ENCODE results near the gene PIH1D2. TPM values are rescaled to one million over a fixed set of nuclear protein-coding genes. Genes with fewer than 3 reads are reported as not detected.

PIH1D2 gene
- polyA plus RNA-seq, 2 of the 4 experiments (the other 2 are of a cell fraction): 0.98 to 1.4 TPM

DNA sequence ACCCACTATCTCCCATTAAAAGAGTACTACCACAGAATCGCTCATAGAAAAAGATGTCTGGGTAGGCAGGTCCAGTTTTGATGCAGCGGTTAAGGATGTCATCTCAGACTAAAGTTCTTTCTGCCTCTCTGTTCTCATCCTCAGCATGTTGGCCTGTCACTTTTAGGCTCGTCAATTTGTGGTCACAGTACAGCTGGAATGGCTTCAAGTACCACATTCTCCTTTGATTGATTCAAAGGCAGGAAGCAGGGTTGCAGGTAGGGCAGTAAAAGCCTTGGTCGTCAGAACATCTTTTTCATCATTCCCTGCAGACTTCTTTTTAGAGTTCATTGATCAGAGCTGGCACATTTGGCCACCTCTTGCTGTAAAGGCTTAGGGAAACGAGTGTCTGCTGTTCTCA lies 41.6 kb upstream of the PIH1D2 start:
- Histone ChIP-seq H3K27ac (no peak overlapping the region), H3K9me3 (no peaks in the 10 kb centered on the region), H3K4me2 (no peak overlapping the region), H3K4me3 (no peak overlapping the region), H3K4me1 (0 out of 3 replicates have a peak, but pooled peaks cover 3% of the 10 kb centered on the region)
- 74% methylated on average over 5 of the region's 5 CpGs for WGBS (ENCODE audit: missing lambda C conversion rate)
- TF ChIP-seq ZFP36 (IDR thresholded peaks at IDR 0.05; ENCODE audit: borderline replicate concordance, partially characterized antibody) (no peak), RNF2 (IDR thresholded peaks at IDR 0.05; ENCODE audit: borderline replicate concordance, low read depth) (no peak), ZSCAN20 (CRISPR knock-in tag; IDR thresholded peaks at IDR 0.05) (no peak), BHLHE40 (IDR thresholded peaks at IDR 0.05; ENCODE audit: low read depth, low read length) (no peak), HOXA7 (CRISPR knock-in tag; IDR thresholded peaks at IDR 0.05) (no peak), FOSB (CRISPR knock-in tag; IDR thresholded peaks at IDR 0.05) (no peak), JUN (IDR thresholded peaks at IDR 0.05) (no peak), RCOR1 (IDR thresholded peaks at IDR 0.05; ENCODE audit: low read depth, low read length) (no peak), EP300 (IDR thresholded peaks at IDR 0.05) (no peak), HEYL (CRISPR knock-in tag; IDR thresholded peaks at IDR 0.05) (no peak), HDAC2 (IDR thresholded peaks at IDR 0.05) (no peak), FOSL2 (IDR thresholded peaks at IDR 0.05) (no peak), FOSL2 (CRISPR knock-in tag; IDR thresholded peaks at IDR 0.05) (no peak), KDM1A (IDR thresholded peaks at IDR 0.05; ENCODE audit: low read depth) (no peak), CHD4 (IDR thresholded peaks at IDR 0.05; ENCODE audit: borderline replicate concordance) (no peak), MAFK (IDR thresholded peaks at IDR 0.05; ENCODE audit: partially characterized antibody) (no peak), SREBF2 (IDR thresholded peaks at IDR 0.05) (no peak), HOXB5 (CRISPR knock-in tag; IDR thresholded peaks at IDR 0.05) (no peak), RARB (CRISPR knock-in tag; IDR thresholded peaks at IDR 0.05) (no peak)
- TF ChIP-seq, protein P1, sequence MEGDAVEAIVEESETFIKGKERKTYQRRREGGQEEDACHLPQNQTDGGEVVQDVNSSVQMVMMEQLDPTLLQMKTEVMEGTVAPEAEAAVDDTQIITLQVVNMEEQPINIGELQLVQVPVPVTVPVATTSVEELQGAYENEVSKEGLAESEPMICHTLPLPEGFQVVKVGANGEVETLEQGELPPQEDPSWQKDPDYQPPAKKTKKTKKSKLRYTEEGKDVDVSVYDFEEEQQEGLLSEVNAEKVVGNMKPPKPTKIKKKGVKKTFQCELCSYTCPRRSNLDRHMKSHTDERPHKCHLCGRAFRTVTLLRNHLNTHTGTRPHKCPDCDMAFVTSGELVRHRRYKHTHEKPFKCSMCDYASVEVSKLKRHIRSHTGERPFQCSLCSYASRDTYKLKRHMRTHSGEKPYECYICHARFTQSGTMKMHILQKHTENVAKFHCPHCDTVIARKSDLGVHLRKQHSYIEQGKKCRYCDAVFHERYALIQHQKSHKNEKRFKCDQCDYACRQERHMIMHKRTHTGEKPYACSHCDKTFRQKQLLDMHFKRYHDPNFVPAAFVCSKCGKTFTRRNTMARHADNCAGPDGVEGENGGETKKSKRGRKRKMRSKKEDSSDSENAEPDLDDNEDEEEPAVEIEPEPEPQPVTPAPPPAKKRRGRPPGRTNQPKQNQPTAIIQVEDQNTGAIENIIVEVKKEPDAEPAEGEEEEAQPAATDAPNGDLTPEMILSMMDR (IDR thresholded peaks at IDR 0.05): no peak
- no peak for FAIRE-seq
- DNase-seq (ENCODE audit: low read depth in 1 of 2, low spot score in 1 of 2): no peak
- ChIA-PET CTCF (interaction anchor here (1.2 to 6.5 kb wide), 4 partner anchors 11 to 62 kb away, joined by 3 to 50 read pairs (median 13); partner anchors contain the start of gene BCO2), POLR2A (no interaction called here)
- no peak for ATAC-seq

DNA sequence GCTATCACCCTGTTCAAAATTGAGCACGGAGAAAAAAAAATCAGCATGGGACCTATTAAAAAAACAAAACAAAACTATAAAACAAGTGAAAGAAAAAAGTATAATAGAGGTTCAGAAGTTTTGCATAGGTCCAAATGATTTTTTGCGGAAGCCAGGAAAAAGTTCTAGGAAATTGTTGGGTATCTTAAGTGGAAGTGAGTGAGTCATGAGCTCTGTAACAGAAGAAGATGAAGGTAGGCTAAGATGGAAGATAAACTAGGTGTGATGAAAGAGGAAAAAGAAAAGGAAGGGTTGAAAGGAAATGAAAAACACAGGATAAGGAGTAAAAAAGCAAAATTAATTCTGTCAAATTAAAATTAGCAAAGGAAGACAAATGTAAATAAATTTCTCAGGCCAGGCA lies 40.6 kb upstream of the PIH1D2 start:
- no peak for ATAC-seq
- WGBS (ENCODE audit: missing lambda C conversion rate): 77% methylated on average over 2 of the region's 2 CpGs

More for the DNA sequence above, 40.6 kb upstream of the PIH1D2 start:
- H3K27ac ChIP-seq: no peak overlapping the region; a peak in 1 of 6 replicates
- POLR2A ChIA-PET: no interaction called here
- H3K4me2 ChIP-seq: no peak overlapping the region
- no peak for TF ChIP-seq FOSB (CRISPR knock-in tag; IDR thresholded peaks at IDR 0.05)
- TF ChIP-seq JUN (IDR thresholded peaks at IDR 0.05): no peak
- no peak for TF ChIP-seq ELK1 (IDR thresholded peaks at IDR 0.05; ENCODE audit: low read depth, low read length)
- no peak overlapping the region for H3K4me3 ChIP-seq
- no peaks in the 10 kb centered on the region for H3K9me3 ChIP-seq
- 0 out of 3 replicates have a peak, but pooled peaks cover 3% of the 10 kb centered on the region for H3K4me1 ChIP-seq
- DNase-seq (ENCODE audit: low read depth in 1 of 2, low spot score in 1 of 2) (no peak), FAIRE-seq (no peak)
- CTCF ChIA-PET: interaction anchor here (0.9 to 6.5 kb wide), 22 partner anchors 9 to 183 kb away, joined by 3 to 50 read pairs (median 5); partner anchors contain the start of gene BCO2

All from A549 (cell line).